ENCODE results near the gene P4HTM. TPM values are rescaled to one million over a fixed set of nuclear protein-coding genes. Genes with fewer than 3 reads are reported as not detected.
A peak's percentile ranks its signal among the peaks of the same experiment; 100 is the strongest.

The P4HTM gene
- total RNA-seq, 4 donors from 2014 or later = 18.5 to 57.2 (median 27.9) TPM

DNA sequence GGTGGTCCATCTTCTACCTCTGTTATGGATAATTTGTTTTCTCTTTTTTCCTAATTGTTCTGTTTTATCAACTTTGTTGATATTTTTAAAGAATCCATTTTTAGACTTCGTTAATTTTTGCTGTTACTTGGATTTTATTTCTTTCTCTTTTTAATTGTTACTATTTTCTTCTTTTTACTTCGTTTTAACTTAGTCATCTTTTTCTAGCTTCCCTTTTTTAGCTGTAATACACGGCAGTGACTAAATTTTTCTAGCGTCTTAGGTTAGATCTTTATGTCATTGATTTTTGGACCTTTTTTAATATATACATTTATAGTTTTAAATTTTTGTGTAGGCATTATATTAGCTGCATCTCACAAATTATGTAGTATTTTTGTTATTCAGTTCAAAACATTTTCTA, 38.3 kb upstream of the P4HTM start:
- WGBS = 92% methylated on average over 4 of the region's 4 CpGs
- H3K9me3 ChIP-seq = no peaks in the 10 kb centered on the region
- H3K4me1 ChIP-seq = peaks cover 10% of the 10 kb centered on the region
- H3K36me3 ChIP-seq = peaks cover 13% of the 10 kb centered on the region
- no peak overlapping the region for H3K27ac ChIP-seq
- no peaks in the 10 kb centered on the region for H3K27me3 ChIP-seq
- DNase-seq (ENCODE audit: low spot score in 2 of 2) = no peak
- H3K4me3 ChIP-seq = no peak overlapping the region
- no peak for TF ChIP-seq POLR2A (IDR thresholded peaks at IDR 0.05)

DNA sequence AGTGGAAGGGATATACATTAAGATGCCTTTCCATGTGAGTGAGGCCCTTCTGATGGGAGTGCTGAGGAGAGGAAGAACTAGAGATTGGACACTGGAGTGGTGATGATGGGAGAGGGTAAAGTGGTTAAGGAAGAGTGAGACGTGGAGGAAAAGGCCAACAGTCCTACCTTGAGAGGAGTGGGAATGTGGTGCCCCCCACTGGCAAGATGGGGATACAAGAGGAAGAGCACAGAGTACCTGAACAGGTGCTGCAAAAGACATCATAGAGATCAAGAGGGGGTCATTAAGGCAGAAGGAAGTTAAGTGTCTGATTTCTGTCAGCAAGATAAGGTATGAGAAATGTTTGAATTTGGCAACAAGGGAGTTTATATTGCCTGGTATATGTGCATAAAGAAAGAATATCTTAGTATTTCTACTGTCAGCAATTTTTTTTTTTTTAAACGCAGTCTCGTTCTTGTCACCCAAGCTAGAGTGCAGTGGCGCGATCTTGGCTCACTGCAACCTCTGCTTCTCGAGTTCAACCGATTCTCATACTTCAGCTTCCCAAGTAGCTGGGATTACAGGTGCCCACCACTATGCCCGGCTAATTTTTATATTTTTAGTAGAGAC, 37.4 kb upstream of the P4HTM start:
- H3K36me3 ChIP-seq = peaks cover 16% of the 10 kb centered on the region
- H3K4me3 ChIP-seq = no peak overlapping the region
- peaks cover 10% of the 10 kb centered on the region for H3K4me1 ChIP-seq
- WGBS = 88% methylated on average over 8 of the region's 8 CpGs
- no peak for DNase-seq (ENCODE audit: low spot score in 2 of 2)
- H3K27ac ChIP-seq = no peak overlapping the region
- no peaks in the 10 kb centered on the region for H3K27me3 ChIP-seq
- no peaks in the 10 kb centered on the region for H3K9me3 ChIP-seq
- TF ChIP-seq POLR2A (IDR thresholded peaks at IDR 0.05) (no peak), EP300 (IDR thresholded peaks at IDR 0.05) (no peak), POLR2AphosphoS5 (IDR thresholded peaks at IDR 0.05) (no peak)
- TF ChIP-seq, protein P1, sequence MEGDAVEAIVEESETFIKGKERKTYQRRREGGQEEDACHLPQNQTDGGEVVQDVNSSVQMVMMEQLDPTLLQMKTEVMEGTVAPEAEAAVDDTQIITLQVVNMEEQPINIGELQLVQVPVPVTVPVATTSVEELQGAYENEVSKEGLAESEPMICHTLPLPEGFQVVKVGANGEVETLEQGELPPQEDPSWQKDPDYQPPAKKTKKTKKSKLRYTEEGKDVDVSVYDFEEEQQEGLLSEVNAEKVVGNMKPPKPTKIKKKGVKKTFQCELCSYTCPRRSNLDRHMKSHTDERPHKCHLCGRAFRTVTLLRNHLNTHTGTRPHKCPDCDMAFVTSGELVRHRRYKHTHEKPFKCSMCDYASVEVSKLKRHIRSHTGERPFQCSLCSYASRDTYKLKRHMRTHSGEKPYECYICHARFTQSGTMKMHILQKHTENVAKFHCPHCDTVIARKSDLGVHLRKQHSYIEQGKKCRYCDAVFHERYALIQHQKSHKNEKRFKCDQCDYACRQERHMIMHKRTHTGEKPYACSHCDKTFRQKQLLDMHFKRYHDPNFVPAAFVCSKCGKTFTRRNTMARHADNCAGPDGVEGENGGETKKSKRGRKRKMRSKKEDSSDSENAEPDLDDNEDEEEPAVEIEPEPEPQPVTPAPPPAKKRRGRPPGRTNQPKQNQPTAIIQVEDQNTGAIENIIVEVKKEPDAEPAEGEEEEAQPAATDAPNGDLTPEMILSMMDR (IDR thresholded peaks at IDR 0.05) = peak; percentile 6 to 27

DNA sequence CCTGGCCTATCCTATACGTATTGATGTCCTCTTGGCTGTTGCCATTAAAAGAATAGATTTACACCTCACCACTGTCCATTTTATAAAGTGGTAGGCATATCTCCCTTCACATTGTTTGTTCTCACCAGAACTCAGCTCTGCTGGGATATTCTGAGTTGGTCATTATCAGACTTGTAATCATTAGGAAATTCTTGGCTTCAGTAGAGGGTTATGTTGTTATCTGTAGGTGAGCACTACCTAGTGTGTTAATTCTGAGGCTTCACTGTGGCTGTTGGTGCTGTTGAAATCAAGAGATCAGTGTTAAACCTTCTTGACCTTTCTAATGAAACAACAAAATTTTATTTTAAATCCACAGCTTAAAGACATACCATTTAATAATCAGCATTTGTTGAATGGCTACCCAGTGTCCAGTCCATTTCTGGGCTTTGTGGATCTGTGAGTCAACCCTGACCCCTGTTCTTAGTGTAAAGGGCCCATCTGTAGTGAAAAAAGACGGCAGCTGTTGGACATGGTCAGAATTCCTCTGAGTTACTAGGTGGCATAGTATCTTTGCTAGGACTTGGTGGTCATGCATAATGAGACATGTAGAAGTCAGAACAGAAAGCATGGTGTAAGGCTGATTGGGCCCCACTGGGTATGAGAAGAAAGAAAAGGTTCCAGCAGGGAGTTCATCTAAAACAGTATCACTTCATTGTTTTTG, 32.9 kb upstream of the P4HTM start:
- Histone ChIP-seq H3K36me3 (peaks cover 27% of the 10 kb centered on the region), H3K4me3 (no peak overlapping the region), H3K27me3 (no peaks in the 10 kb centered on the region), H3K9me3 (no peaks in the 10 kb centered on the region), H3K27ac (no peak overlapping the region), H3K4me1 (peaks cover 5% of the 10 kb centered on the region)
- TF ChIP-seq POLR2A (IDR thresholded peaks at IDR 0.05) (no peak), POLR2AphosphoS5 (IDR thresholded peaks at IDR 0.05) (no peak), EP300 (IDR thresholded peaks at IDR 0.05) (no peak)
- TF ChIP-seq, protein P1 (IDR thresholded peaks at IDR 0.05) = no peak
- WGBS = 96% methylated on average over 2 of the region's 2 CpGs
- DNase-seq (ENCODE audit: low spot score in 2 of 2) = no peak

DNA sequence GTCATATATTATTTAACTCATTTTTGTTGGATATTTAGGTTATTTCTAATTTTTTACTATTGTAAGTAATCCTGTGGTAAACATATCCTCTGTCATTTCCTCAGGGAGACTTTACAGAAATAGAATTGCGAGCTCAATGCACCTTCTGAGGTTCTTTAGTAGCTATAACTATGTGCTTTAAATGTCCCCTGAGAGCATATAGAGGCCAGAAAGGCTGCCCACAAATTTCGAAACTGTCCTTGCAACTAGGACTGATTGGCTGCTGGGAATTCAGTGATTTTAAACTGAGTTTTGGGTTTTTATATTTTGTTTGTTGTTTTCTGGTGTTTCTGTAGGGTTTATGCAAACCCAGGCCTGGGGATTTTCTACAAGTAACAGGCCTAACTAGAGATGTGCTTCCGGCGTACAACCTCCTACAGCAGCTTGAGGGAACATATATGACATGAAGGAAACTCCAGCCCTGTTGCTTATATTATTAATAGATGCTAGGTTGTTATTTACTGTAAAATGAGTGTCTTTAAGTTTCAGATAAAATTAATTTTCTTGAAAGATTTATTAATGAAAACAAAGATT, 29.1 kb upstream of the P4HTM start:
- WGBS = 75% methylated on average over 4 of the region's 4 CpGs
- TF ChIP-seq POLR2A (IDR thresholded peaks at IDR 0.05) = no peak
- Histone ChIP-seq H3K36me3 (peaks cover 28% of the 10 kb centered on the region), H3K27ac (no peak overlapping the region), H3K4me1 (no peaks in the 10 kb centered on the region), H3K27me3 (no peaks in the 10 kb centered on the region), H3K9me3 (no peaks in the 10 kb centered on the region), H3K4me3 (no peak overlapping the region)
- no peak for DNase-seq (ENCODE audit: low spot score in 2 of 2)

DNA sequence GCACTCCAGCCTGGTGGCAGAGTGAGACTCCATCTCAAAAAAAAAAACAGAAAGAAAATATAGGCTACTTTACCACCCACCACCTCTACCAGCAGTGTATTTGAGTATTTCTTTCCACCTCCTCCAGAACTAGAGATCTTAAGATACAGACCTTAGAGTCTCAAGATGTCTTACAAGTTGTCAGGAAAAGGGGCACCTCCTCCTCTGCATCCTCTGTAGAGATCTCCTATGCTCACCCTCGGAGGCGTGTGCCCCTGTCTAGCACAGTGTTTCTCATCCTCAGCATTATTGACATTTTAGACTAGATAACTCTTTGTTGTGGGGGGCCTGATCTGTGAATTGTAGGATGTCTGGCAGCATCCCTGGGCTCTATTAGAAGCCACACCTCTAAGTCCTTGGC, 27.7 kb upstream of the P4HTM start:
- Histone ChIP-seq H3K9me3 (no peaks in the 10 kb centered on the region), H3K4me1 (peaks cover 3% of the 10 kb centered on the region), H3K4me3 (no peak overlapping the region), H3K27me3 (no peaks in the 10 kb centered on the region), H3K36me3 (peaks cover 39% of the 10 kb centered on the region), H3K27ac (no peak overlapping the region)
- WGBS = 90% methylated on average over 2 of the region's 2 CpGs
- no peak for TF ChIP-seq POLR2AphosphoS5 (IDR thresholded peaks at IDR 0.05)
- TF ChIP-seq, protein P1 (IDR thresholded peaks at IDR 0.05) = no peak
- TF ChIP-seq POLR2A (IDR thresholded peaks at IDR 0.05) = no peak
- no peak for TF ChIP-seq EP300 (IDR thresholded peaks at IDR 0.05)
- DNase-seq (ENCODE audit: low spot score in 2 of 2) = no peak

DNA sequence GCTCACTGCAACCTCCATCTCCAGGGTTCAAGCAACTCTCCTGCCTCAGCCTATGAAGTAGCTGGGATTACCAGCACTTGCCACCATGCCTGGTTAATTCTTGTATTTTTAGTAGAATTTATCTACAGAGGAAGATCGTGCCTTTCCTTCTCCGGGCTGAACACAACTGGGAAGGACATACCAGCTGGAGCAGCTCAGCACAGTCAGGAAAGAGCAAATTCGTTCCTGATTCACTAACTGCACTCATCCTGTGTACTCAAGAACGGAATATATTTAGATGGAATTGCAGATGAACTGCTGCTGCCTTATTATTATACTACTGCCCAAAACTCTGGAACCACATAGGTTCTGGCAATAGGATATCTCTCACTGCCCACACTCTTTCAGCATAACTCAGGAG, 27.1 kb upstream of the P4HTM start:
- Histone ChIP-seq H3K27ac (no peak overlapping the region), H3K9me3 (no peaks in the 10 kb centered on the region), H3K27me3 (no peaks in the 10 kb centered on the region), H3K4me3 (no peak overlapping the region), H3K4me1 (peaks cover 3% of the 10 kb centered on the region), H3K36me3 (peaks cover 37% of the 10 kb centered on the region)
- 93% methylated on average over 4 of the region's 4 CpGs for WGBS
- no peak for DNase-seq (ENCODE audit: low spot score in 2 of 2)
- TF ChIP-seq POLR2A (IDR thresholded peaks at IDR 0.05) (no peak), EP300 (IDR thresholded peaks at IDR 0.05) (no peak), POLR2AphosphoS5 (IDR thresholded peaks at IDR 0.05) (no peak)
- TF ChIP-seq, protein P1 (IDR thresholded peaks at IDR 0.05) = no peak
